ENCODE measurements around the gene PDE4D.

Gene PDE4D

DNA sequence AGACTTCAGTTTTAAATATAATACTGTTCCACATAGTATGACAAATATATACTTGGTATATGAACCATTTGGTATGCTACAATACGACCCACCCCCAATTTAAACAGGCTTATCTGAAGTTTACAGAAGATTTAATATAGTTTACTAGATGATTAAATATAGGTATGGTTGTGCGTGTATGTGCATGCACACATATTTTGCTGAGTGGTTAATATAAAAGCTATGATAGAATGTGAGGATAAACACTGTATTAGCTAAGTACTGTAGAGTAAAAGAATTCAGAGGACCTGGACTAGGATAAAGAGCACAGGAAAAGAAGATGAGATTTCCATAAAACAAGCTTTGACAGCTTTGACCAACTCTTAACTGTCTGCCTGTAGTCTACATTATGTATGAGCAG is 356.7 kb downstream of the PDE4D start:
- in situ Hi-C loops (cut with HindIII; ENCODE audit: low sequenced_read_pairs), result no loop called here
- no peak overlapping the region for H3K4me3 ChIP-seq (ENCODE audit: low read depth, low read length)
- DNase-seq (ENCODE audit: low read depth, low spot score), result no peak
- TF ChIP-seq, protein P1, sequence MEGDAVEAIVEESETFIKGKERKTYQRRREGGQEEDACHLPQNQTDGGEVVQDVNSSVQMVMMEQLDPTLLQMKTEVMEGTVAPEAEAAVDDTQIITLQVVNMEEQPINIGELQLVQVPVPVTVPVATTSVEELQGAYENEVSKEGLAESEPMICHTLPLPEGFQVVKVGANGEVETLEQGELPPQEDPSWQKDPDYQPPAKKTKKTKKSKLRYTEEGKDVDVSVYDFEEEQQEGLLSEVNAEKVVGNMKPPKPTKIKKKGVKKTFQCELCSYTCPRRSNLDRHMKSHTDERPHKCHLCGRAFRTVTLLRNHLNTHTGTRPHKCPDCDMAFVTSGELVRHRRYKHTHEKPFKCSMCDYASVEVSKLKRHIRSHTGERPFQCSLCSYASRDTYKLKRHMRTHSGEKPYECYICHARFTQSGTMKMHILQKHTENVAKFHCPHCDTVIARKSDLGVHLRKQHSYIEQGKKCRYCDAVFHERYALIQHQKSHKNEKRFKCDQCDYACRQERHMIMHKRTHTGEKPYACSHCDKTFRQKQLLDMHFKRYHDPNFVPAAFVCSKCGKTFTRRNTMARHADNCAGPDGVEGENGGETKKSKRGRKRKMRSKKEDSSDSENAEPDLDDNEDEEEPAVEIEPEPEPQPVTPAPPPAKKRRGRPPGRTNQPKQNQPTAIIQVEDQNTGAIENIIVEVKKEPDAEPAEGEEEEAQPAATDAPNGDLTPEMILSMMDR (IDR thresholded peaks at IDR 0.05; ENCODE audit: low read depth, low read length), result no peak

DNA sequence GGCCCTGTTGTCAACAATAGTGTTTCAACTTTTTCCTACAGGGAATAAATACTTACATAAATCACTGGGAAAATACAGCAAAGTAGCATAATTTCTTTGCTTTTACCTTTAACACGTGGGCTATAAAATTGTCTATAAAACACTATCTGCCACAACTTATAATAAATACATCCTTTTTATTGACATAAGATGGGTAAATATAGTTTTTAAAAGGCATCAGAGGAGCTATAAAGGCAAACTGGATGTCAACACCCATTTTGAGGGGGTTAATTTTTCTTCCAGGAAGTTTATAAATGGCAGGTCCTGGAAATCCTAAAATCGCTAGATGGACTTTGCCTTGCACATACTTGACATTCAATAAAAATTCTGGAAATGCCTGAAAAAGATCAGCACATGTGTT is 358.0 kb downstream of the PDE4D start:
- TF ChIP-seq, protein P1 (IDR thresholded peaks at IDR 0.05; ENCODE audit: low read depth, low read length), result no peak
- DNase-seq (ENCODE audit: low read depth, low spot score), result no peak
- H3K4me3 ChIP-seq (ENCODE audit: low read depth, low read length), result no peak overlapping the region
- in situ Hi-C loops (cut with HindIII; ENCODE audit: low sequenced_read_pairs), result no loop called here

DNA sequence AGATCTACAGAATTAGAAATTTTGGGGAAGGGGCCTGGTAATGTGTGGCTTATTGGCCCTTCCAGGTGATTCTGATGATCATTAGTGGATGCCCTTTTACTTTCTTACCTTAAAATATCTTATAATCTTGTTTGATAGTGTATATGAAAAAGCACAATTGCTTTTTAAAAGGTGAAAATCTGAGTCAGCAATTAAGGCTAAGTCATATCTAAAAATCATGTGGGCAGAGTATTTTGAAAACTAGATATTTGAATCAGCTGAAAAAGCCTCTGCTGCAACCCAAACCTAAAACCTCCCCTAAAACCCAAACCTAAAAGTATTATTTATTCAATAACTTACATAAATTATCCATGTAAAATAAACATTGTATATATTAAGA is 359.8 kb downstream of the PDE4D start:
- in situ Hi-C loops (cut with HindIII; ENCODE audit: low sequenced_read_pairs), result no loop called here
- no peak overlapping the region for H3K4me3 ChIP-seq (ENCODE audit: low read depth, low read length)
- TF ChIP-seq, protein P1 (IDR thresholded peaks at IDR 0.05; ENCODE audit: low read depth, low read length), result no peak
- DNase-seq (ENCODE audit: low read depth, low spot score), result no peak

DNA sequence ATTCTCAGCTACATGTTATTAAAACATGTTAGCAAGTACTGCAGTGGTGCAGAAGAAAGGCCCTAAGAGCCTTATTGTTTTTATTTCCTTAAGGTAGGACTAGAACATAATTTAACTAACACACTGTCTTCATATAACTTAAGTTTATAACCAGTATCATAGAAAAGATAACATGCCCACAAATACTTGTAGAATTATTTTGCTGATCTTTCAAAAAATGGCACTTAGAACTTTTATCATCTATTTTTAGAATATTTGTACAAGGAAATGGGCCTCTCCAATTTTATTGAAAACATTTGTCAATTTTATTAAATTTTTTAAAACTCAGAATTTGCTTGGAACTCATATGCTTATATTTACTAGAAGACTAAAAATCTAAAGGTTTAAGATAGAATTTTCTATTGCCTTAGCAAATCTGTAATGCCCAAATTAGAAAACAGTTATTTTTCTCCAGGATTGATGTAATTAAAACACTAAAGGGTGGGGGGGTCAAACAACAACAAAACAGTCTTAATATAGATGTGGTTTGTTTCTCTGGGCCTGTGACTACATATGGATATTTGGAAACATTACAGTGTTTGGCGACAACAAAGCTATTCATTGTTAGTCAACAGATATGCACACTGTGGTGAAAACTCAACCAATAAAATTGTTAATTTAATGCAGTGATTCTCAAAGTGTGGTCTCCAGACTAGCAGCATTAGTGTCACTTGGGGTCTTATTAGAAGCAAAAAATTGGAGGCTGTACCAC is 360.4 kb downstream of the PDE4D start:
- TF ChIP-seq, protein P1 (IDR thresholded peaks at IDR 0.05; ENCODE audit: low read depth, low read length), result no peak
- H3K4me3 ChIP-seq (ENCODE audit: low read depth, low read length), result no peak overlapping the region
- DNase-seq (ENCODE audit: low read depth, low spot score), result no peak
- in situ Hi-C loops (cut with HindIII; ENCODE audit: low sequenced_read_pairs), result no loop called here

DNA sequence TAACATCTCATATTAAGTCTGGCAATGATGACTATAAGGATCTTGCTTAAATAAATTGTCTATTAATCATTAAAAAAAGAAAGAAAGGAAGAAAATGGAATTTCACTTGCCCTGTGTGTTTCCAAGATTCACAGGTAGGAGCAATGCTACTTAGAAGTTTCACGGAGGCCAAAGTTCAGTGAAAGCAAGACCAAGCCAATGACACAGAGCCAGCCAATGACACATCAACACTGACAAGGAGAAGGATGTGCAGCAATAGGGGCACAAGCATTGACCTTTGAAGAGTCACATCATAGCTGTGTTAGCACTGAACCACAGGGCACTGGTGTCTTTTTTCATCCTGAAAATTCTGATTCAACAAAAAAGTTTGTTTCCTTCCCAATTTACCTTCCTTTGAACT is 364.3 kb downstream of the PDE4D start:
- in situ Hi-C loops (cut with HindIII; ENCODE audit: low sequenced_read_pairs), result no loop called here
- H3K4me3 ChIP-seq (ENCODE audit: low read depth, low read length), result no peak overlapping the region
- no peak for DNase-seq (ENCODE audit: low read depth, low spot score)
- TF ChIP-seq, protein P1 (IDR thresholded peaks at IDR 0.05; ENCODE audit: low read depth, low read length), result no peak

DNA sequence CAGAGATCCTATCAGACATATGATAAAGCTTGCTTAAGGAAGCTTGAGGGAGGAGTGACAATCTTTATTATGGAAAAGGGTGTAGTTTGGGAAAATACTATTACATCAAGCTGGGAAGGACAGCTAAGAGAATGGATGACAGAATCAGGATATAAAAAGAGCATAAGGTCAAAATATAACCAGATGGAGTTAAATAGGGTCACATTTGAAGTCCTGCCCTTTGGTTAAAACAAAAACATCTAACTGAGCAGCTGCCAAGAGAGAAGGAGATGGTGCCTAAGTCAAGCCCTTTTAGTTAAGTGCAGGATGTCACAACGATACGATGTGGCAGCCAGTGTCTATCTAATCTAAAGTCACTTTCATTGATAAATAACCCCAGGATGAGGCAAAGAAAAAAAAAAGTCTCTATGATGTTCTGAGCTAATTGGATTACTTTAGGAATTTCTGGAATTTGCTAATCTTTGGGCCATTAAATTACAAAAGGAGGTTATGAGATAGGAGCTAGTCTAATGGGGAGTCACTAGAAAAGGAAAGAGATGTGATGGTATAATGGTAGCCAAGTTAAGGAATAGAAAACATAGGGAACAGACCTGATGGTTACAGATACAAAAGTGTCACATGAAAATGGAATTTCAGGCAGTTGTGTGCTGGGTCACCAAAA is 365.2 kb downstream of the PDE4D start:
- H3K4me3 ChIP-seq (ENCODE audit: low read depth, low read length), result no peak overlapping the region
- TF ChIP-seq, protein P1 (IDR thresholded peaks at IDR 0.05; ENCODE audit: low read depth, low read length), result no peak
- in situ Hi-C loops (cut with HindIII; ENCODE audit: low sequenced_read_pairs), result no loop called here
- no peak for DNase-seq (ENCODE audit: low read depth, low spot score)

All from astrocyte of the spinal cord (primary cell).